HG02610 (cell line): ENCODE measurements around the gene ELOB.

ENCODE experiments used
- ATAC-seq: cut with Tn5 transposase; IDR thresholded peaks from one replicate; pipeline ENCODE4 v1.9.1; 2021; ENCODE audit warnings: mild to moderate bottlenecking, moderate library complexity; ENCODE audit not compliant: unreplicated experiment

Gene ELOB

DNA sequence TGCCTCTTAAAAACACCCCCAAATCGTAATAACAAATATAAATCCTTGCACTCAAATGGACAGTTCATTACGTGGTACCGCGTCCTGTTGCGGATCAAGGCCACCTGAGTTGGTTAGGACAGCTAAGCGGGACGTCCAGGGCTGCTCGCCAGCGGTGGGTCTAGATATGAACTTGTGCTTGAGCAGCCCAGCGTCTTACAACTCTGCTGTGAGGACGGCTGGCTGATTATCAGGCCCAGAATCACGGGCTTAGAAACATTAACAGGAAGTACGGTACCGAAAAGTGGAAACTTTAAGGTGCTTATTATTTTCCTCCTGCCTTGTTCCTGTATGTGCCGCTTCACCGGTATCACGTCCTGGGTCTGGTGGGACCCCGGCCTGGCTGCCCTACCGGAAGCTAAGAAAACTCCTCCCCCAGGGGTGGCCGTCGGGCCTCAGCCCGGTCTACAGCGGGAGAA is 25.5 kb downstream of the ELOB start:
- peak; percentile 29 for ATAC-seq

DNA sequence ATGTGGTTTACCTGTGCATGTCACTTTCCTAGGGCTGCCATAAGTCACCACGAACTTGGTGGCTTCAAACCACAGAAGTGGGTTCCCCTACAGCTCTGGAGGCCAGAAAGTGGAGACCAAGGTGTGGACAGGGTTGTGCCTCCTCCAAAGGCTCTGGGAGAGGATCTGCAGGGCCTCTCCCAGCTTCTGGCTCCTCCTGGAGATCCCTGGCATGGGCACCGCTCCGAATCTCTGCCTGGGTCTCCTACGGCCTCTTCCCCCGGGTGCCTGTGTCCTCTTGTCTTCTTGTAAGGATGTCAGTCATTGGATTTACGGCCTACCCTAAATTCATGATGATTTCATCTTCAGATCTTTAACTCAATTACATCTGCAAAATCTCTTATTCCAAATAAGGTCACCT is 27.1 kb downstream of the ELOB start:
- ATAC-seq: no peak

DNA sequence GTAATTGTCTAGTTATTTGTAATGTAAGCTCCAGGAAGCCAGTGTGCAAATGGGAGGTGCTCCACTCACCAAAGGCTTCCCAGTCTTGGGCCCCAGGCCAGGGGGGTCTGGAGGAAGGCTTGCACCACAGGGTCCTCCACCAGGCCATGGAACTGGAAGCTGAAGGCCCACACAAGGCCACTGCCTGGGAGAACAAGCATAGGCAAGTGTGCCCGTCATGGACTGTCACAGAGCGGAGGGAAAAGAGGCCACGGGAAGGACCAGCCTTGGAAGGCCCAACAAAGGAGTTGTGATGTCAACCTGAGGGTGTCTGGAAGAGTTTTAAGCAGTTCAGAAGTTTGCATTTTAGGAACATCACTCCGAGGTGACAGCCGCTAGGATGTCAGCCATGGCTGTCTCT is 27.6 kb downstream of the ELOB start:
- ATAC-seq: no peak

DNA sequence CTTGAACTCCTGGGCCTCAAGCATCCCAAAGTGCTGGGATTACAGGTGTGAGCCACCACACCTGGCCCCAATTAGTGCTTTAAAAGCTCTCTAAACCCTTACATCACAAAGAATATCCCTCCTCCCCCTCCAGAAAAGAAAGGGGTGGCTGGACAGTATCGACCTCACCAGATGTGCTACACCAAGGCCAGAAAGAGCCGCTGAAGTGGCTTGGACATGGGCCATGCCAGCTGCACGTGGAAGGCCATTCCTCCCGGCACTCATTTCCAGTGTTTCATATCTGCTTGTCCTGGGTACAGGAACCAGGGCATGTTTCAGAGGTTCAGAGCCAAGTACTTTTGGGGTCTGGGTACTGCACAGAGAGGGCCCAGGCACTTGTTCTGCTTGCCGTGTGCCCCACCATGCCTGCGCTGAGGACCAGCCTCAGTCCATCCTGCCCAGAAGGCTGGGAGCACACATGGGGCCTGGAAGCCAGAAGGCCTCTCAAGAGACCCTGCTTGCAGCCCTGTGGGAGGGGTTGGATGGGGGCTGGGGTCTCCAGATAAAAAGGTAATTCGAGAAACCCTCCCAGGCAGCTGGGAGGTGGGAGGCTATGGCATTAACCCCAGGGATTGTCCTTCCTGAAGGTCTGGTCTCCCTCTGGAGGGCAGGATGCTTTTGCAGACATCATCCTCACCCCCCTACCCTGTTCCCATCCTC is 28.2 kb downstream of the ELOB start:
- ATAC-seq: no peak

GRCh38 chr16:2745961-2746360 is 31.1 kb downstream of the ELOB start:
- ATAC-seq: no peak

DNA sequence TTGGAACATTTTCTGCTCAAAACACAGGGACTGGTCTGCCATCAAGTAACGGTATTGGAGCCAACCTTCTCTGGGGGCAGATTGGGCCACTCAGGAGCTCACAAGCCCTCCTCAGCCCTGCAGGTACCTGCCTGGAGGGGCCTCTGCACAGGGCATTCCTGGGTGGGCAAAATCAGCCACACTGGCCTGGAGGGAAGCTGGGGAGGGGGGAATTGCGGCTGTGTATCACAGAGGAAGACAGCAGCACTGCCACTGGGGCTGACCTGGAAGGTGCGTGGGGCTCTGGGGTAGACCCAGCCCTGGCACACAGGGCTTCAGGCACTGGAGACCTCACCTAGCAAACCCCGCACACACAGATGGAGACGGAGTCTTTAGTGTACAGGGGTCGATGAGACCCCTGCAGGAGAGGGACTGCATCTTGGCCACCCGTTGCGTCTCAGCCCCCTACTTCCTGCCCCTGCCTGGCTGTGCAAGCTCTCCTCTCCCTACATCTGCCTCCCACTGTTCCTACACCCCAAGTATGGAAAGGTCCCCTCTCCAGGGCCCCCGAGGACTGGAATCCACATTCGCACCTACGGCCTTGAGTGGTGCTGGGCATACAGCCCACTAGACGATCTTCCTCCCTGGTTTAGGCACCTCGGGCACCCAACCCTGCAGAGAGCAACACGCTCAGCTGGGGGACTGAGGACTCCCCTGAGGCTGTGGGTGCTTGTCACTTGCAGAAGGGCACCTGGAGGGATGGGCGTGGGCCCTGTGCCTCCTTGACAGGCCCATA is 31.8 kb downstream of the ELOB start:
- ATAC-seq: no peak

DNA sequence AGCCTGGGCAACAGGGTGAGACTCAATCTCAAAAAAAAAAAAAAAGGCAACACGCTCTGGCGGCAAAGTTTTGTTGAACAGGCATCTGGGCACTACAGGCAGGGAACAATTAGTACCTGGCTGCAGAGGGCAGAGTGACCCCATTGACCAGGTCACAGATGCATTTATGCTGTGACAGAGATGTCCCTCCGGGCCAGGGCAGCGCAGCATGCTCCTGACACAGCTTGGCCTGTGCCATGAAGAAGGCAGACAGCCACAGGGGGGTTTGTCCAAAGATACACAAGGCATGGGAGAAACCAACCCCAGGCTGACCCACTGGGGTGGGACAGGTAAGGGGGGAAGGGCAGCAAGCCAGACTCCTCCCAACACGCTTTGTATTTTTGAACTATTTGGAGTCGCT is 32.4 kb downstream of the ELOB start:
- ATAC-seq: no peak

- ATAC-seq: no peak
Measured at GRCh38 chr16:2743007-2743810, 33.9 kb downstream of the ELOB start.

- ATAC-seq: no peak
Measured at GRCh38 chr16:2742323-2743006, 34.6 kb downstream of the ELOB start.

GRCh38 chr16:2741168-2741567 is 35.9 kb downstream of the ELOB start:
- no peak for ATAC-seq

- no peak for ATAC-seq
Measured at GRCh38 chr16:2740476-2740875, 36.6 kb downstream of the ELOB start.

- ATAC-seq: no peak
Measured at GRCh38 chr16:2739625-2740430, 37.3 kb downstream of the ELOB start.

GRCh38 chr16:2738615-2739014 is 38.5 kb downstream of the ELOB start:
- no peak for ATAC-seq

DNA sequence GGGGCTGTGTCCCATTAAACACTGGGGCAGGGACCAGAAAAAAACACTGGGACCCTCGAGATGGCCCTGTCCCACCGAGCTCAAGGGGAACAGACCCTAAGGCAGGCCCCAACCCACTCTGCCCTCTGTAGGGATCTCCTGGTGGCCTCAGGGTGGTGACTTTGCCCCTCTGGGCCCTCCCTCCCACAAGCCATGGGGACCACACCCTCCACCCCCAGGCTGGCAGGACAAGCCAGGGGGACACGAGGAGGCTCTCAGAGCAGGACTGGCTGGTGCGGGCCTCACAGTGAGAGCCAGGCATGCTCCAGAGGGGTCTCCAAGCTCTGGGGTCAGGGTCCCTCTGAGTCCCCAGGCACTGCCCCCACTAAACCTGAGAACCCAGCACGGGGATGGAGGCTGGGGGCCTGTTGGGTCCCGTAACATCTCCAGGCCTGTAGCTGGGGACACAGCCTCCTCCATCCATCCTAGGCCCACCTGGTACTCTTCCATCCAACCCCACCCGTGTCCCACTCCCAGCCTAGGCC is 39.1 kb downstream of the ELOB start:
- ATAC-seq: no peak

DNA sequence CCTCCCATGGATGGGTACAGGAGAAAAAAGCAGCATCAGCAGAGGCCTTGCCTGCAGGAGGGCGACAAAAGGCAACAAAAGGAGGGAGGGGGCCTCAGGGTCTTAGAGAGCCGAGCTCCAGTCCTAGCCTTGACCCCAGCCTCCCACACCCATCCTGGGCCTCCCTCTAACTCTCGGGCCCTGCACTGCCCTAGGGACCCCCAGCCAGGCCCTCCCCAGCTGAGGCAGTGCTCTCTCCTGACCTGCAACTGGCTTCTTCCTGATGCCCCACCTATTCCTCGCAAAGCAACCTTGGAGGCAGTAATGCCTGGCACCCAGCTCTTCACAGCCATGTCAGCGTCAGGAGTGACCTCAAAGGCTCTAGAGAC is 39.9 kb downstream of the ELOB start:
- no peak for ATAC-seq

DNA sequence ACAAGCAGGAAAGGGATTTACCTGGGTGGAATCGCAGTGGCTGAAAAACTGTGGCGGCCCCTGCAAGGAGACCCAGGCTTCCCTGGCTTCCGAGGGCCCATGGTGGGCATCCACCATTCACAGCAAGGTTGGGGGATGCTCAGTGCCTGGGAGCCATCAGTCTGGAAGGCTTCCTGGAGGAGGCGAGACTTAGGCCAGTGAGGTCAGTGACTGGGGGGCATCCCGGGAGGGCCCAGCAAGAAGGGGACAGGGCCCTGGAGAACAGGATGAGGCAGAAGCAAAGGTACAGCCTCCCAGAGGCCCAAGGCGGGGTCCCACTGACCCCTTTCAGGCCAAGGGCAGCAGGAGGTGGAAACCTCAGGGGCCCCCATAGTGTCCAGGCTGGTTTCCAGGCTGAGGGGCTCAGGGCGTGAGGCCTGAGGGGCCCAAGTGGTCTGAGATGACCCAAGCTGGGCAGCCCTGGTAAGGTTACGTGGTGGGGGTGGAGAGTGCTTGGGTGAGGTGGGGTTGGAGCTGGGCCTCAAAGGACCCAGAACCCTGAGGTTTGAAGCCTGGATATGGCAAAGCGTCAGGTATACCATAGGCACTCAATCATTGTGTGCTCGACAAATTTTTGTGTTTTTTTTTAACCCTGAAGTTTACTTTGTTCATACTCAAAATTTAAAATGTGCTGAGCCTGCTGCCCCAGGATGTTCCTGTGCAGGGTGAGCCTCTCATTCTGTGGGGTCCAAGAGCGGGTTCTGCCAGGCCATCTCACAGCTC is 40.4 kb downstream of the ELOB start:
- ATAC-seq: no peak

DNA sequence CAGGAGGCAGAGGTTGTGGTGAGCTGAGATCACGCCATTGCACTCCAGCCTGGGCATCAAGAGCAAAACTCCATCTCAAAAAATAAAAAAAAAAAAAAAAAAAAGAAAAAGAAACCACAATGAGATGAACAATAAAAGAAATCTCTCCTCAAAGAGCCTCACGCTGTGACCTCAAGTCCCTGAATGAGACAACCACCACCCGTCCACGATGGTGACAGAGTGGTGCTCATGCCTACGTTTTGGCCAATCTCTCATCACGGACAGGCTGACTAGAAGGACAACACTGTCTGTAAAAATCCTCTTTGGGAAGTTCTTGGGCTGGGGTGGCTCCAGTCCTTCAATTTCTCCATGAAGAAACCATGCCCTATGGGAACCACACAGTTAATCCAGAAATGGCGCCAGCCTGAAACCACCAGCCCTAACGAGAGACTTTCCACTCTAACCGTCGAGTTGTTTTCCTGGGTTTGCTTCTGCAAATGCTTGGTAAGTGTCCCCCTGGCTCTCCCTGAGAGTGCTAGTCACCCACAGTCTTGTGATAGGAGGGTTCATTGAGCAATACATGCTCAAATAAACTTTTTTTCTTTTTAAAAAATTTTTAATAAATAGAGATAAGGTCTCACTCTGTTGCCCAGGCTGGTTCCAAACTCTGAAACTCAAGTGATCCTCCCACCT is 42.1 kb downstream of the ELOB start:
- ATAC-seq: no peak

DNA sequence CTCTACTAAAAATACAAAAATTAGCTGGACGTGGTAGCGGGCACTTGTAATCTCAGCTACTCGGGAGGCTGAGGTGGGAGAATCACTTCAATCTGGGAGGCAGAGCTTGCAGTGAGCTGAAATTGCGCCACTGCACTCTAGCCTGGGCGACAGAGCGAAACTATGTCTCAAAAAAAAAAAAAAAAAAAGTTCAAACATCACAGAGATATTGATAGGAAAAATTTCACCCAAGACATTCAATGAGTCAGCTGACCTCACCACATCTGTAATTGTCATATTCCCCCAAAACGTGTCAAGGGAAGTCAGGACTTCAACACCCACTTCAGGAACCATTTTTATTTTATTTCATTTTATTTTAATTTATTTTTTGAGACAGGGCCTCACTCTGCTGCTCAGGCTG is 49.0 kb downstream of the ELOB start:
- ATAC-seq: no peak

GRCh38 chr16:2726923-2727322 is 50.2 kb downstream of the ELOB start:
- no peak for ATAC-seq
